ENCODE measurements around the gene CYTH2.

Gene CYTH2

DNA sequence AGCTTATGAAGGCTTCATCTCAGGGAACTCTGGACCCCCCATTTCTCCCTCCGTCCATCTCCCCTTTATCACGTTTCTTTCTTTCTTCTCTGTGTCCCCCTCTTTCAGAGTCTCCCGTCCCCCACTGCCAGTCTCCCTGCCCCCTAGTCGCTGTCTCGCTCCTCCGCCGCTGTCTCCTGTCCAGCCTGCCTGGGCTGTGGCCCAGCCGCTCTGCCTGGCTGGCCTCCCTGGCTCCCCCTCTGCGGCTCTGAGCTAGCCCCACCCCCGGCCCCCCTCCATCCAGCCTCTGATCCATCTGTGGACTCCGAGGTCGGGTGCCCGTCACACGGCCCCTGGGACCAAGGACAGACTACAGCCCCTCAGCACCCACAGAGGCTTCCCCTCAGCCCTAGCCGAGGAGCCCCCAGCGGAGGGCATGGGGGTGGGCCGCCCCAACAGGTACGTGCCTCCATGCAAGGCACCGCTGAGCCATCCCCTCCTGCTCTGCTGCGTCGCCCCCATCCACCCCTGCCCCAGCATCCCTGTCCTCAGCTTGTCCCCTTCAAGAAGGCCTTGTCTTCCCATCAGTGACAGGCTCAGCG lies 14.9 kb upstream of the CYTH2 start:
- no peak for DNase-seq

GRCh38 chr19:48455171-48455907 lies 13.8 kb upstream of the CYTH2 start, which contains the start of gene KCNJ14:
Gene KCNJ14 (plus strand): TSS chr19:48455574. CDS start chr19:48461725, 6,151 bp downstream.
- no peak for DNase-seq

GRCh38 chr19:48455908-48456562 lies 13.1 kb upstream of the CYTH2 start:
- no peak for DNase-seq

DNA sequence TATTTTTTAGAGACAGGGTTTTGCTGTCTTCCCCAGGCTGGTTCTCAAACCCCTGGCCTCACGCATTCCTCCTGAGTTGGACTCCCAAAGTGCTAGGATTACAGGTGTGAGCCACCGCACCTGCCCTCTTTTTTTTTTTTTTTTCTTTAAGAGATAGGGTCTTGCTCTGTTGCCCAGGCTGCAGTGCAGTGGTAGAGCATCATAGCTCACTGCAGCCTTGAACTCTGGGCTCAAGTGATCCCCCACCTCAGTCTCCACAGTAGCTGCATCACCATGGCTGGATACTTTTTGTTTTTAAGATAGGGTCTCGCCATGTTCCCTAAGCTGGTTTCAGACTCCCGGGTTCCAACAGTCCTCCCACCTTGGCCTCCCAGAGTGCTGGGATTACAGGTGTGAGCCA lies 12.3 kb upstream of the CYTH2 start:
- DNase-seq: no peak

DNA sequence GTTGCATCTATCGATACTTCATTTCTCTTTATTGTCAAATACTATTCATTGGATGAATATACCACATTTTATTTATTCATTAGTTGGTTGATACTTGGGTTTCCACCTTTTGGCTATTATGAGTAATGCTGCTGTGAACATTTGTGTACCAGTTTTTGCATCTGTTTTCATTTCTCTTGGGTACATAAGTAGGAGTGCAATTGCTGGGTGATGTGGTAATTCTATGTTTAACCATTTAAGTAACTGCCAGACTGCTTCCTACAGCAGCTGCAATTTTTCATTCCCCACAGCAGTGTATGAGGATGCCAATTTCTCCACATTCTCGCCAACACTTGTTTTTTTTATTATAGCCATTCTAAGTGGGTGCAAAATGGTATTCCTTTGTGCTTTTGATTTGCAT lies 11.2 kb upstream of the CYTH2 start:
- DNase-seq: no peak

DNA sequence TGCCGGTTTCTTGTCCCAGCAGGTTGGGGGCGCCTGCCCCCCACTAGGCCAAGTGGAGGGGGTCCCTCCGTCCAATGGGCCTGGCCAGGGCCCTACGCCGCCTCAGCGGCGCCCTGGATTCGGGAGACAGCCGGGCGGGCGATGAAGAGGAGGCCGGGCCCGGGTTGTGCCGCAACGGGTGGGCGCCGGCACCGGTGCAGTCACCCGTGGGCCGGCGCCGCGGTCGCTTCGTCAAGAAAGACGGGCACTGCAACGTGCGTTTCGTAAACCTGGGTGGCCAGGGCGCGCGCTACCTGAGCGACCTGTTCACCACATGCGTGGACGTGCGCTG lies 7.6 kb upstream of the CYTH2 start:
- DNase-seq: no peak

DNA sequence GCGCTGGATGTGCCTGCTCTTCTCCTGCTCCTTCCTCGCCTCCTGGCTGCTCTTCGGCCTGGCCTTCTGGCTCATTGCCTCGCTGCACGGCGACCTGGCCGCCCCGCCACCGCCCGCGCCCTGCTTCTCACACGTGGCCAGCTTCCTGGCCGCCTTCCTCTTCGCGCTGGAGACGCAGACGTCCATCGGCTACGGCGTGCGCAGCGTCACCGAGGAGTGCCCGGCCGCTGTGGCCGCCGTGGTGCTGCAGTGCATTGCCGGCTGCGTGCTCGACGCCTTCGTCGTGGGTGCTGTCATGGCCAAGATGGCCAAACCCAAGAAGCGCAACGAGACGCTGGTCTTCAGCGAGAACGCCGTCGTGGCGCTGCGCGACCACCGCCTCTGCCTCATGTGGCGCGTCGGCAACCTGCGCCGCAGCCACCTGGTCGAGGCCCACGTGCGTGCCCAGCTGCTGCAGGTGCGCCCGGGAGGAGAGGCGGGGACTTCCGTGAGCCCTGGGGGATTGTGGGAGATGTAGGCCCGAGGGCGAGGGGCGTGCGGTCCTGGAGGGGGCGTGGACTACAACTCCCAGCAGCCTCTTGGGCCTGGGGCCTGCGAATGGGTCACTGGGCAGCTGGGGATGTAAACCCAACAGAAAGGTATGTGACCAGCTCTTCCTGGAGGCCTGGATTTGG lies 7.0 kb upstream of the CYTH2 start:
- no peak for DNase-seq

- no peak for DNase-seq
Observed at GRCh38 chr19:48465215-48465614, 4.0 kb upstream of the CYTH2 start.

DNA sequence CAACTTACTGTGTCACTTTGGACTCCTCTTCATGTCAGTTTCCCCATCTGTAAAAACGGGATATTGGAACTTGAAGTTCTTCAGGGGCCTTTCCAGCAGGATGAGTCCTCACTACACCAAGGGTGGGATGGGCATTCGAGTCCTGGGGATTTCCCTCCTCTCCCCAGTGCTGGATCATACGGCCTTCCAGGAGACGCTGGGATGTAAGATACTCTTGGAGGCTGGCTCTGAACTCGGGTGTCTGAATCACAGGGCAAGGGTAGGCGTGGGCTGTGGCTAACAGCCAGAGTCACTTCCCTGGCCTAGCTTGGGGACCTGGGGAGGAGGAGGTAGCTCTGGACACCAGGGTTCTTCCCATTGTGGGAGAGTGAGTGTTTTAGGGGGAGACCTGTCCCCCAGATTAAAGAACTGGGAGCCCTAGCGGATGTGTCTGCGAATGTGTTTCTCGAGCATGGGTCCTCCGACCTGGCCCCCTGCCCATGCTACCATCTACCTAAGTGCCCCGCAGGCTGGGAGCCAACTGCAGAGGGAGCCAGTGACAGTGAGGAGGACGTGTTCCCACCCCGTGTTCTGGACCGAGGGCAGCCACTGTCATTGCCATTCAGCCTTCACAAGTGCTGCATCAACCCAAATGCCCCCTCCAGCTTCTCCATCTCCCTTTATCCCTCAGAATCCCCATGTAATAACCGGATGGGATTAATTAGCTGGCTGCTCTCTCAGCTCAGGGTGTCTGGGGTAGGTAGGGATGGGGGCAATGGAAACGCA lies 2.4 kb upstream of the CYTH2 start:
- DNase-seq: peak; percentile 22 to 62

DNA sequence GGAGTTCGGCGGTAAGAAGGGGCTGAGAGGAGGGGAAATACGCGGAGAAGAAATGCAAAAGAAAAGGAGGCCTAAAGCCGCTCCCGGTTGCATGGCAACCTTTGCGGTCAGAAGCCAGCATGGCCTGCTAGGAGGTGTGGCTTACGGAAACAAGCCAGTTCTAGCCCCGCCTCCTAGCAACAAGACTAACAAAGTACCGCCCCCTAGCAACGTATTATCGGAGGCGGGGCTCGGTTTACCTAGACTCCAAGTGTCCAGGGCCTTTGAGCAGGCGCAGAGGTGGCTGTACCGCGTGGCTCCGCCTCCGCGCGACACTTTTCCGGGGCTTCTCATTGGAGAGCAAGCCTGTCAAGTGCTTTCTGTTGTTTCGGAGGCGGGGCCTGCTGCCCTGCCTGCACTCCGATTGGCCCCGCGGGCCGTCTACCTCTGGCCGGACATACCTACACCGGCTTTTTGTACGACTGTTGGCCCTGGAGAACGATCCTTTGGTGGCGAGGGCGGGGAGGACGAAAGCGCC lies 339 bp upstream of the CYTH2 start:
- peak; percentile 100 for DNase-seq

GRCh38 chr19:48469934-48470680 lies 938 bp downstream of the CYTH2 start:
- DNase-seq: no peak

GRCh38 chr19:48470856-48471255 lies 1.7 kb downstream of the CYTH2 start:
- DNase-seq: no peak

DNA sequence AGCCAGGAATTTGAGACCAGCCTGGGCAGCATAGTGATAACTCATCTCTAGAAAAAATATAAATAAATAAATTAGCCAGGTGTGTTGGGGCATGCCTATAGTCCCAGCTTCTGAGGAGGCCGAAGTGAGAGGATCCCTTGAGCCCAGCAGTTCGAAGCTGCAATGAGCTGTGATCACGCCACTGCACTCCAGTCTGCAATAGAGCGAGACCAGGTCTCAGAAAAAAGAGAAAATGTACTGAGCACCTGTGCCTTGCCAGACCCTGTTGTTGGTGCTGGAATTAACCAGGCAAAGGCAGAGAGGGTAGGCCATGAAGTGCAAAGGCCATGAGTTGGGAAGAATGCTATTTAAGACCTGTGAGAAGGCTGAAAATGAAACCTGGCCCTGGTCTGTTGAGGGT lies 2.7 kb downstream of the CYTH2 start:
- no peak for DNase-seq

DNA sequence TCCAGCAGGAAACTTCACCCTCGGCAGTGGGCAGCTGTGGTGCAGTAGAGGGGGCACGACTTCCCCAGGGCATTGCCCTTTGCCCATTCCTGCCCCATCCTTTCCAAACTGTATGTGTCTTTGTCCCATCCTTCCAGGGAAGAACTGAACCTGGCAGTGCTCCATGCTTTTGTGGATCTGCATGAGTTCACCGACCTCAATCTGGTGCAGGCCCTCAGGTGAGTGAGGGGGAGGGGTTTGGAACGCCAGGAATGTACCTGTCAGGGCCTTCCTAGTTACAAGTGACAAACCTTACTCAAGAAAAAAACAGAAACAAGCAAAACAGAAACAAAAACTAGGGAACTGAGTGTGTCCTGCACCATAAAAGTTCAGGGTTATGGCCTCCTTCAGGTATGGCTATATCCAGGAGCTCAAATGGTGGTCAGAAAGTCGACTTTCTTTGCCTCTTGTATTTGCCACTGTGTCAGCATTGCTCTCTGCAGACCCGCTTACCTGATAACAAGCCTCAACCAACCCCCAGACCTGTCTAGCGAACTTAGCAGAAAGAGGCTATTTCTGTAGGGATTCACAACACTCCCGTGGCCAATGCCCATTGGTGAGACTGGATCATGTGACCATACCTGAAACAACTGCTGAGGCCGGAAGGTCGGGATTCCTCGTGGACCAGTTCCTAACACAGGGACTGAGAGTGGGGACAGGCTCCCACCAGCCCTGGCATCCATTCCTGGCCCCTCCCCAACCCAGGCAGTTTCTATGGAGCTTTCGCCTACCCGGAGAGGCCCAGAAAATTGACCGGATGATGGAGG lies 4.2 kb downstream of the CYTH2 start:
- no peak for DNase-seq

- no peak for DNase-seq
Observed at GRCh38 chr19:48474084-48474592, 5.0 kb downstream of the CYTH2 start.

DNA sequence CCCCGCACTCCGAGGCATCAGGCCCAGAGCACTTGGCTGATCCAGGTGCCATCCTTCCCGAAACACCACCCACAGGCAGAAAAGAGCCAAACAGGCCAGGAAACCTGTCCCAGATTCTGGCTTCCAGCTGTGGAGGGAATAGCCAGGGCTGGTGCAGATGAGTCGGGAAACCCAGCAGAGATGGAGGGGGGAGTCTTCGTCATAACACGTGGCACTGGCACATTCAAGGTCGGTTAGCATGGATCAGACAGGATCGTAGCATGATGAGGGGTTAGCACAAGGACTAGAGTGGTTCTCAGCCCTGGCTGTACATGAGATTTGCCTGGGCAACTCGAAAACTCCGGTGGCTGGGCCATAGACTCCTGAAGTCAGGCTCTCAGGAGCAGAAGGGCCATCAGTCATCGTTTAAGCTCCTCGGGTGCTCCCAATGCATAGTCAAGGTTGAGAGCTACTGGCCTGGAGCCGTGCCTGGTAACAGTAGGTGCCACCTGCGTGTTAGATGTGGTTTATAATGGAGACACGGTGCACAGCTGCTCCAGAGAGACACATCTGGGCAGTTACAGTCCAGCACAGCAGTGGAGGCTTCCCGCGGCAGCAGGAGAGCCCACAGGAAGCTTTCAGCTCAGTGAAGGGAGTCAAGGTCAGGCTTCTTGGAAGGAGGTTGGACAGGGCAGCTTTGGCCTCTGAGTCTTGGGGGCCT lies 6.3 kb downstream of the CYTH2 start:
- no peak for DNase-seq

- DNase-seq: no peak
Observed at GRCh38 chr19:48476176-48476575, 7.0 kb downstream of the CYTH2 start.

GRCh38 chr19:48477067-48477685 lies 8.0 kb downstream of the CYTH2 start:
- no peak for DNase-seq

DNA sequence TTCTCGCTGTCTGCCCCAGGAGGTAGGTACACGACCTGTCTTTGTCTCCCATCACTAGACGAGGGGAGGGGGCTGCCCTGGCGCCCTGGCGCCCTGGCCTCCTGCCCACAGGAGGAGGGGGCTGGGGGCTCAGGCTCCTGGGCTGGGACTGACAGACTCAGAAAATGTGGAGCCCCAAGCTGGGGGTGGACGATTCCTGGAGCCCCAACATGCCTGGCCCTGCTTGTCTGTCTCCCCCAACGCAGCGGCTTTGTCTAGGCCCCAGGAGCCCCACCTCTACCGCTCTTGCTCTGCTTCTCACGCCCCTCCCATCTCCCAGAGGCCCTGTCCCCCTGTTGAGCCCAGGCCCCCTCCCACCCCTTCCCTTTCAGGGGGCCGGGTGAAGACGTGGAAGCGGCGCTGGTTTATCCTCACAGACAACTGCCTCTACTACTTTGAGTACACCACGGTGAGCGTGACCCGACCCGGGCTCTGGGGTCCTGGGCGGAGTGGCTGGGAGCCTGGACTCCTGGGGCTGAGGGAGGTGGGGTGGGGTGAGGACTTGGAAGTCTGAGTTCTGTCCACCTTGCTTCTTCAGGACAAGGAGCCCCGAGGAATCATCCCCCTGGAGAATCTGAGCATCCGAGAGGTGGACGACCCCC lies 8.6 kb downstream of the CYTH2 start:
- no peak for DNase-seq
